Brain microvascular endothelial cell (primary cell): ENCODE results near the gene MCL1.

Source experiments
- DNase-seq: peaks from one replicate; pipeline ENCODE4 v3.0.0-alpha.2; 2020
- H3K27ac ChIP-seq: fragments of 250-450 bp; sonication (Bioruptor Pico); 2 replicates; pipeline ENCODE4 v1.5.1; 2020; ENCODE audit warnings: mild to moderate bottlenecking, moderate library complexity
- H3K27me3 ChIP-seq: fragments of 250-450 bp; sonication (Bioruptor Pico); replicated peaks from 2 replicates; pipeline ENCODE4 v1.5.1; 2020; ENCODE audit warnings: mild to moderate bottlenecking
- H3K36me3 ChIP-seq: fragments of 250-450 bp; sonication (Bioruptor Pico); replicated peaks from 2 replicates; pipeline ENCODE4 v1.5.1; 2020; ENCODE audit warnings: mild to moderate bottlenecking
- H3K4me3 ChIP-seq: 2 replicates; pipeline ENCODE4 v1.5.1; 2011; ENCODE audit warnings: low read depth, mild to moderate bottlenecking, control low read depth, low read length, moderate library complexity
- CTCF ChIP-seq: IDR thresholded peaks from 2 replicates; pipeline ENCODE4 v1.5.1; 2011; ENCODE audit warnings: low read depth, mild to moderate bottlenecking, moderate library complexity, low read length, control low read depth, inconsistent platforms; ENCODE audit errors: missing control alignments
- in situ Hi-C: cut with HindIII; loops from 2 replicates; pipeline ENCODE4 v1.10.0; 2017; ENCODE audit warnings: low sequenced_read_pairs, low pct_ligation_motif_present

The MCL1 gene

GRCh38 chr1:150545486-150546032, 33.9 kb downstream of the MCL1 start:
- no peak for TF ChIP-seq CTCF
- no peak for DNase-seq
- no peaks in the 10 kb centered on the region for H3K36me3 ChIP-seq
- no peak overlapping the region for H3K4me3 ChIP-seq
- in situ Hi-C loops, result no loop called here
- H3K27me3 ChIP-seq, result no peaks in the 10 kb centered on the region
- no peak overlapping the region for H3K27ac ChIP-seq

GRCh38 chr1:150544204-150544603, 35.2 kb downstream of the MCL1 start:
- Histone ChIP-seq H3K27me3 (no peaks in the 10 kb centered on the region), H3K27ac (no peak overlapping the region), H3K36me3 (no peaks in the 10 kb centered on the region), H3K4me3 (no peak overlapping the region)
- TF ChIP-seq CTCF, result no peak
- DNase-seq, result no peak
- in situ Hi-C loops, result no loop called here

GRCh38 chr1:150543500-150544143, 35.8 kb downstream of the MCL1 start:
- no peak overlapping the region for H3K27ac ChIP-seq
- H3K4me3 ChIP-seq, result no peak overlapping the region
- no peaks in the 10 kb centered on the region for H3K36me3 ChIP-seq
- TF ChIP-seq CTCF, result no peak
- DNase-seq, result no peak
- in situ Hi-C loops, result no loop called here
- H3K27me3 ChIP-seq, result no peaks in the 10 kb centered on the region

GRCh38 chr1:150537732-150538684, 41.4 kb downstream of the MCL1 start:
- H3K27ac ChIP-seq, result peak overlapping the region; percentile 30
- in situ Hi-C loops, result no loop called here

More at GRCh38 chr1:150537732-150538684, 41.4 kb downstream of the MCL1 start:
- Histone ChIP-seq H3K27me3 (no peaks in the 10 kb centered on the region), H3K36me3 (no peaks in the 10 kb centered on the region), H3K4me3 (no peak overlapping the region)
- peak; percentile 72 for DNase-seq
- TF ChIP-seq CTCF, result no peak
